Caco-2 (cell line): Measurements from ENCODE around the gene LHX6. TPM values are rescaled to one million over a fixed set of nuclear protein-coding genes. Genes with fewer than 3 reads are reported as not detected.

ENCODE experiments used
- BruUV-seq: library from RNA; stranded (reverse); fragments of 400-500 nt; replicated peaks from 2 replicates; lab custom pipeline; 2021; lab: Mats Ljungman, UMichigan
- CTCF ChIA-PET: fragments of 300-600 bp; sonication (Branson Sonifier 250); formaldehyde crosslinking; loops from one replicate; lab custom pipeline; 2022; ENCODE audit warnings: antibody characterized with exemption; lab: Charles Lee
- POLR2A ChIA-PET: fragments of 300-600 bp; sonication (Branson Sonifier 250); formaldehyde crosslinking; loops from one replicate; lab custom pipeline; 2022; ENCODE audit warnings: antibody characterized with exemption; lab: Charles Lee
- DNase-seq, 2 experiments: peaks; one replicate each; pipeline versions ENCODE4 v3.0.0 to v3.0.0-alpha.2; 2020 to 2022
- H3K27me3 ChIP-seq: replicated peaks from 2 replicates; pipeline ENCODE4 v1.6.0; 2011; ENCODE audit warnings: low read length; ENCODE audit not compliant: control insufficient read depth, insufficient read depth
- H3K36me3 ChIP-seq: 2 replicates; pipeline ENCODE4 v1.5.1; 2011; ENCODE audit warnings: low read length; ENCODE audit not compliant: control insufficient read depth, insufficient read depth
- H3K4me1 ChIP-seq: fragments of 250-450 bp; sonication (Bioruptor Pico); 2 replicates; pipeline ENCODE4 v1.5.1; 2020; ENCODE audit warnings: mild to moderate bottlenecking
- H3K4me3 ChIP-seq: 2 replicates; pipeline ENCODE4 v1.5.1; 2011; ENCODE audit warnings: low read depth, mild to moderate bottlenecking, control low read depth, low read length
- H3K9me3 ChIP-seq: fragments of 250-450 bp; sonication (Bioruptor Pico); 2 replicates; pipeline ENCODE4 v1.5.1; 2020; ENCODE audit warnings: mild to moderate bottlenecking, moderate library complexity
- H3K27ac Mint-ChIP-seq: one replicate; pipeline ENCODE4 v1.8.0; 2022; ENCODE audit warnings: mixed read lengths; ENCODE audit not compliant: unreplicated experiment
- H3K27me3 Mint-ChIP-seq: one replicate; pipeline ENCODE4 v1.8.0; 2022; ENCODE audit warnings: mixed read lengths; ENCODE audit not compliant: insufficient read depth, unreplicated experiment
- H3K36me3 Mint-ChIP-seq: one replicate; pipeline ENCODE4 v1.8.0; 2022; ENCODE audit warnings: mild to moderate bottlenecking, mixed read lengths; ENCODE audit not compliant: insufficient read depth, unreplicated experiment
- H3K4me1 Mint-ChIP-seq: one replicate; pipeline ENCODE4 v1.8.0; 2022; ENCODE audit warnings: low read depth, mixed read lengths; ENCODE audit not compliant: unreplicated experiment
- H3K4me3 Mint-ChIP-seq: one replicate; pipeline ENCODE4 v1.8.0; 2022; ENCODE audit warnings: mild to moderate bottlenecking, moderate library complexity, mixed read lengths; ENCODE audit not compliant: unreplicated experiment
- H3K9me3 Mint-ChIP-seq: one replicate; pipeline ENCODE4 v1.8.0; 2022; ENCODE audit warnings: mixed read lengths; ENCODE audit not compliant: unreplicated experiment
- CTCF ChIP-seq, 2 experiments: fragments of 200-600 bp in 1 of 2; IDR thresholded peaks; 1 replicate in 1 of 2; 2 replicates in 1 of 2; pipeline versions ENCODE4 v1.5.1 to v1.8.0; 2011 to 2022; ENCODE audit warnings: antibody characterized with exemption in 1 of 2, control low read depth in 1 of 2, inconsistent platforms in 1 of 2, low read depth in 1 of 2, low read length in 1 of 2, mild to moderate bottlenecking in 1 of 2, moderate library complexity in 1 of 2; ENCODE audit not compliant: insufficient read depth in 1 of 2, severe bottlenecking in 1 of 2, unreplicated experiment in 1 of 2
- intact Hi-C: fragments of 100-400 bp; cut with micrococcal nuclease; formaldehyde crosslinking; loops from one replicate; pipeline ENCODE4 v1.10.0; 2022; ENCODE audit not compliant: unreplicated experiment
- total RNA-seq: library from RNA; stranded (reverse); gene quantifications from 2 replicates; pipeline ENCODE4 v1.2.3, GENCODE V29; 2022

Gene LHX6
- total RNA-seq, 1 experiment from 2014 or later, result 6.1 TPM

- H3K36me3 Mint-ChIP-seq, result no peaks in the 10 kb centered on the region
- H3K4me1 Mint-ChIP-seq, result peaks cover 7% of the 10 kb centered on the region
- Histone ChIP-seq H3K27me3 (no peaks in the 10 kb centered on the region), H3K36me3 (no peaks in the 10 kb centered on the region; the same call in 1 of the 2 replicates), H3K4me3 (peak overlapping the region; percentile 72), H3K9me3 (no peaks in the 10 kb centered on the region), H3K4me1 (peaks cover 10% of the 10 kb centered on the region; the same call in 1 of the 2 replicates)
- TF ChIP-seq CTCF (IDR thresholded peaks at IDR 0.05; ENCODE audit: insufficient read depth in 1 of 2, low read depth in 1 of 2, low read length in 1 of 2, severe bottlenecking in 1 of 2, unreplicated experiment in 1 of 2), result no peak
- intact Hi-C loops, result no loop called here
- CTCF ChIA-PET, result no interaction called here
- peaks cover 3% of the 10 kb centered on the region for H3K27me3 Mint-ChIP-seq
- BruUV-seq, result no TSS peak
- POLR2A ChIA-PET, result interaction anchor here (0.6 kb wide), 1 partner anchor 16 kb away, joined by 8 read pairs; no protein-coding TSS in a partner anchor
- peak overlapping the region; percentile 78 for H3K4me3 Mint-ChIP-seq
- H3K9me3 Mint-ChIP-seq, result no peaks in the 10 kb centered on the region
- no peak for DNase-seq
- H3K27ac Mint-ChIP-seq, result peak overlapping the region; percentile 49
These were observed 16.2 kb downstream of the LHX6 start for GRCh38 chr9:122212473-122213004.

- no peaks in the 10 kb centered on the region for H3K36me3 Mint-ChIP-seq
- ChIA-PET POLR2A (no interaction called here), CTCF (no interaction called here)
- TF ChIP-seq CTCF (IDR thresholded peaks at IDR 0.05; ENCODE audit: insufficient read depth in 1 of 2, low read depth in 1 of 2, low read length in 1 of 2, severe bottlenecking in 1 of 2, unreplicated experiment in 1 of 2), result no peak
- intact Hi-C loops, result no loop called here
- no peaks in the 10 kb centered on the region for H3K9me3 Mint-ChIP-seq
- H3K27me3 Mint-ChIP-seq, result no peaks in the 10 kb centered on the region
- Histone ChIP-seq H3K4me3 (no peak overlapping the region), H3K9me3 (no peaks in the 10 kb centered on the region), H3K4me1 (peaks cover 10% of the 10 kb centered on the region; the same call in 1 of the 2 replicates), H3K27me3 (no peaks in the 10 kb centered on the region), H3K36me3 (no peaks in the 10 kb centered on the region; the same call in 1 of the 2 replicates)
- peaks cover 7% of the 10 kb centered on the region for H3K4me1 Mint-ChIP-seq
- BruUV-seq, result no TSS peak
- no peak overlapping the region for H3K4me3 Mint-ChIP-seq
- DNase-seq, result no peak
- no peak overlapping the region for H3K27ac Mint-ChIP-seq
These were observed 19.3 kb downstream of the LHX6 start for GRCh38 chr9:122209451-122209850.

- Mint-ChIP-seq H3K36me3 (no peaks in the 10 kb centered on the region), H3K4me1 (no peaks in the 10 kb centered on the region), H3K4me3 (no peak overlapping the region), H3K9me3 (no peaks in the 10 kb centered on the region), H3K27ac (no peak overlapping the region), H3K27me3 (no peaks in the 10 kb centered on the region)
- ChIA-PET POLR2A (no interaction called here), CTCF (interaction anchor here (1.3 kb wide), 1 partner anchor 82 kb away, joined by 4 read pairs; no protein-coding TSS in a partner anchor)
- no peak for DNase-seq
- BruUV-seq, result no TSS peak
- no peaks in the 10 kb centered on the region for H3K9me3 ChIP-seq
- no peak overlapping the region for H3K4me3 ChIP-seq
- no peaks in the 10 kb centered on the region for H3K27me3 ChIP-seq
- peaks cover 1% of the 10 kb centered on the region; the same call in 1 of the 2 replicates for H3K4me1 ChIP-seq
- no peak for TF ChIP-seq CTCF (IDR thresholded peaks at IDR 0.05; ENCODE audit: insufficient read depth in 1 of 2, low read depth in 1 of 2, low read length in 1 of 2, severe bottlenecking in 1 of 2, unreplicated experiment in 1 of 2)
- intact Hi-C loops, result no loop called here
- H3K36me3 ChIP-seq, result no peaks in the 10 kb centered on the region; the same call in 1 of the 2 replicates
These were observed 21.7 kb downstream of the LHX6 start for GRCh38 chr9:122207096-122207495.
